HCT116 (cell line): Measurements from ENCODE around the gene MEIS2.

Experiments used
- EGR1 ChIP-seq: IDR thresholded peaks from 2 replicates; pipeline ENCODE4 v1.6.1; 2012; ENCODE audit warnings: low read depth
- EZH2 ChIP-seq: fragments of 200-600 bp; sonication (generic); IDR thresholded peaks from 2 replicates; pipeline ENCODE4 v1.6.1; 2017; ENCODE audit warnings: antibody characterized with exemption, mixed run types
- POLR2AphosphoS5 ChIP-seq: IDR thresholded peaks from 2 replicates; pipeline ENCODE4 v1.6.1; 2011; ENCODE audit warnings: mild to moderate bottlenecking, low read depth, low read length, moderate library complexity
- TF ChIP-seq, protein P1 (sequence below): IDR thresholded peaks from 2 replicates; pipeline ENCODE4 v1.6.1; 2012; ENCODE audit warnings: low read depth
- TF ChIP-seq, protein P2 (sequence below), 3 experiments: fragments of 200-600 bp in 1 of 3; sonication (generic) in 1 of 3; IDR thresholded peaks in 2 of 3; conservative IDR thresholded peaks in 1 of 3; 2 replicates each; pipeline ENCODE4 v1.5.1; 2012 to 2017; ENCODE audit warnings: low read depth in 2 of 3, low read length in 2 of 3, antibody characterized with exemption in 1 of 3, borderline replicate concordance in 1 of 3, control low read depth in 1 of 3, mild to moderate bottlenecking in 1 of 3, mixed read lengths in 1 of 3, mixed run types in 1 of 3, moderate library complexity in 1 of 3; ENCODE audit not compliant: insufficient read depth in 1 of 3

DNA sequence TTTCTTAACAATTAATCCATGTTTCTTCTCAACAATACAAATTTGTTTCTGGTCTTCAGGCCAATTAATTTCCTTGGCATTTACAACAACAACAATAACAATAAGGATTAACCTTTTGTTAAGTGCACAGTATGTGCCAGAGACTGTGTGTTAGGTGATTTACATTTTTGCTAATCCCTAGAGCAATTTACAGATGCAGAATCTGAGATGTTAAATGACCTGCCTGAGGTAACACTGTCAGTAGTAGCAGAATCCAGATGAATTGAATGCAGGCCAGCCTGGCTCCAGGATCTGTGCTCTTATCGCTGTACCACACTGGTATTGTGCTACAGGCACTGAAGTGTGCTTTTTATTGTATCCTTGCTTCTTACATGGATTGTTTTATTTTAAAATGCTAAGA is 122.2 kb downstream of the MEIS2 start:
- TF ChIP-seq EZH2 (no peak), POLR2AphosphoS5 (no peak), EGR1 (no peak)
- TF ChIP-seq, protein P1, sequence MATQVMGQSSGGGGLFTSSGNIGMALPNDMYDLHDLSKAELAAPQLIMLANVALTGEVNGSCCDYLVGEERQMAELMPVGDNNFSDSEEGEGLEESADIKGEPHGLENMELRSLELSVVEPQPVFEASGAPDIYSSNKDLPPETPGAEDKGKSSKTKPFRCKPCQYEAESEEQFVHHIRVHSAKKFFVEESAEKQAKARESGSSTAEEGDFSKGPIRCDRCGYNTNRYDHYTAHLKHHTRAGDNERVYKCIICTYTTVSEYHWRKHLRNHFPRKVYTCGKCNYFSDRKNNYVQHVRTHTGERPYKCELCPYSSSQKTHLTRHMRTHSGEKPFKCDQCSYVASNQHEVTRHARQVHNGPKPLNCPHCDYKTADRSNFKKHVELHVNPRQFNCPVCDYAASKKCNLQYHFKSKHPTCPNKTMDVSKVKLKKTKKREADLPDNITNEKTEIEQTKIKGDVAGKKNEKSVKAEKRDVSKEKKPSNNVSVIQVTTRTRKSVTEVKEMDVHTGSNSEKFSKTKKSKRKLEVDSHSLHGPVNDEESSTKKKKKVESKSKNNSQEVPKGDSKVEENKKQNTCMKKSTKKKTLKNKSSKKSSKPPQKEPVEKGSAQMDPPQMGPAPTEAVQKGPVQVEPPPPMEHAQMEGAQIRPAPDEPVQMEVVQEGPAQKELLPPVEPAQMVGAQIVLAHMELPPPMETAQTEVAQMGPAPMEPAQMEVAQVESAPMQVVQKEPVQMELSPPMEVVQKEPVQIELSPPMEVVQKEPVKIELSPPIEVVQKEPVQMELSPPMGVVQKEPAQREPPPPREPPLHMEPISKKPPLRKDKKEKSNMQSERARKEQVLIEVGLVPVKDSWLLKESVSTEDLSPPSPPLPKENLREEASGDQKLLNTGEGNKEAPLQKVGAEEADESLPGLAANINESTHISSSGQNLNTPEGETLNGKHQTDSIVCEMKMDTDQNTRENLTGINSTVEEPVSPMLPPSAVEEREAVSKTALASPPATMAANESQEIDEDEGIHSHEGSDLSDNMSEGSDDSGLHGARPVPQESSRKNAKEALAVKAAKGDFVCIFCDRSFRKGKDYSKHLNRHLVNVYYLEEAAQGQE: no peak
- TF ChIP-seq, protein P2, sequence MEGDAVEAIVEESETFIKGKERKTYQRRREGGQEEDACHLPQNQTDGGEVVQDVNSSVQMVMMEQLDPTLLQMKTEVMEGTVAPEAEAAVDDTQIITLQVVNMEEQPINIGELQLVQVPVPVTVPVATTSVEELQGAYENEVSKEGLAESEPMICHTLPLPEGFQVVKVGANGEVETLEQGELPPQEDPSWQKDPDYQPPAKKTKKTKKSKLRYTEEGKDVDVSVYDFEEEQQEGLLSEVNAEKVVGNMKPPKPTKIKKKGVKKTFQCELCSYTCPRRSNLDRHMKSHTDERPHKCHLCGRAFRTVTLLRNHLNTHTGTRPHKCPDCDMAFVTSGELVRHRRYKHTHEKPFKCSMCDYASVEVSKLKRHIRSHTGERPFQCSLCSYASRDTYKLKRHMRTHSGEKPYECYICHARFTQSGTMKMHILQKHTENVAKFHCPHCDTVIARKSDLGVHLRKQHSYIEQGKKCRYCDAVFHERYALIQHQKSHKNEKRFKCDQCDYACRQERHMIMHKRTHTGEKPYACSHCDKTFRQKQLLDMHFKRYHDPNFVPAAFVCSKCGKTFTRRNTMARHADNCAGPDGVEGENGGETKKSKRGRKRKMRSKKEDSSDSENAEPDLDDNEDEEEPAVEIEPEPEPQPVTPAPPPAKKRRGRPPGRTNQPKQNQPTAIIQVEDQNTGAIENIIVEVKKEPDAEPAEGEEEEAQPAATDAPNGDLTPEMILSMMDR (IDR thresholded peaks at IDR 0.05 in 2 of 3, conservative IDR thresholded peaks at IDR 0.05 in 1 of 3; ENCODE audit: borderline replicate concordance in 1 of 3, insufficient read depth in 1 of 3, low read depth in 2 of 3, low read length in 2 of 3): no peak
